Epithelial cell of umbilical artery (primary cell): Measurements from ENCODE around the gene IST1. TPM values are rescaled to one million over a fixed set of nuclear protein-coding genes. Genes with fewer than 3 reads are reported as not detected.

Experiments used
- total RNA-seq: library from RNA; depleted of rRNA; stranded (reverse); fragments of >200 nt; gene quantifications from 2 replicates; pipeline ENCODE4 v1.2.3, GENCODE V29; 2014

Gene IST1
- total RNA-seq, result 155 and 207 TPM in 2 replicates

GRCh38 chr16:71894921-71895678, at the start of gene IST1:
IST1 (plus strand) TSS chr16:71895531; CDS start chr16:71915641, 20,110 bp downstream.

GRCh38 chr16:71845639-71846430, 49.5 kb upstream of the IST1 start, which contains the start of gene ATXN1L:
ATXN1L (plus strand) TSS chr16:71845976; CDS start chr16:71849741, 3,765 bp downstream.

DNA sequence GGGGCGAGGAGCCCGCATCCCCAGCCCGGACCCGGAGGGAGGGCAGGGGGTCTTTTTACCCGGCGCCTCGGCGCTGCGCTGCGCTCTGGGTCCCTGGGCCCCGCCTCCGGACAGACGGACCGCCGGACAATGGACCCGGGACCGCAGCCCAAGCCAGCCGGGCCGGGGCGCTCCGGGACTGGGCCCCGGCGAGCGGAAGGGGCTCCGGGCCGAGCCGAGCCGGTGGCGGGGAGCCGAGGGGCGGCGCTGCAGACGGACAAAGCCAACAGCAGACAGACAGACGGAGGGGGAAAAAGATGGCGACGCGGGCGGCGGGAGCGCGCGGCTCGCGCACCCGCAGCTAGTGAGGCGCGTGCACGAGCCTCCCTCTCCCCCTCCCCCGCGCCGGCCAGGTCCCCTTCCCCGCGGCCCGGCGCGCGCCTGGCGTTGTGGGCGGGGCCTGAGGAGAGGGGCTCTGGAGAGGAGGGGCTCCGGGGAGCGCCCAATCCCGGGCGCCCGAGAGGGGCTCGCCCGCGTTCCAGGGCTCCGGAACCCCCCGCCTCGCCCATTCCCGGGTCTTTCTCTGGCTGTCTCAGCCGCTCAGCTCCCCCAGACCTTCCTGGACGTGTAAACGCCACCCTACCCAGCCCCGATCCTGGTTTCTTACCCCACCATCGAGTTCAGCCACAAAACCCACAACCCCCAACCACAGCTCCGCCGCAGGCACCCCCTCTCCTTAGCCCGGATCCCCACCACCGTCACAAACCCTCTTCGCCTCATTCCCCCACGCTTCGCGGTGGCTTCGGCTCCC, 11.3 kb upstream of the IST1 start, which contains the start of gene ZNF821:
ZNF821 (minus strand) TSS at position 334 of the 790 bp plus-strand sequence. CDS start 4,236 bp downstream, outside the sequence.

Other genes starting within 250 kb of the IST1 start
- 4.5 and 6.8 TPM in 2 replicates for gene PHLPP2, start 170.8 kb upstream of the IST1 start, total RNA-seq
- gene AP1G1, start 86.7 kb upstream of the IST1 start, total RNA-seq, result 48.1 and 61.7 TPM in 2 replicates
- 10.7 and 10.9 TPM in 2 replicates for gene ATXN1L, start 49.6 kb upstream of the IST1 start, total RNA-seq
- 4.9 and 5.5 TPM in 2 replicates for gene ZNF821, start 11.3 kb upstream of the IST1 start, total RNA-seq
- not detected in 2 replicates for gene PKD1L3, start 104.9 kb downstream of the IST1 start, total RNA-seq
- 6.1 and 6.2 TPM in 2 replicates for gene DHODH, start 113.2 kb downstream of the IST1 start, total RNA-seq
- not detected in 2 replicates for gene HP, start 159.0 kb downstream of the IST1 start, total RNA-seq
- 0.46 TPM in 1 of 2 replicates, not detected in the other for gene HPR, start 167.7 kb downstream of the IST1 start, total RNA-seq
- 7.1 and 8.1 TPM in 2 replicates for gene TXNL4B, start 198.1 kb downstream of the IST1 start, total RNA-seq
- 68.5 and 72.1 TPM in 2 replicates for gene DHX38, start 198.3 kb downstream of the IST1 start, total RNA-seq